ENCODE measurements around the gene FAM20C.
"Not testable (repeated sequence)": the region's sequence is repeated elsewhere in the genome, so short reads cannot be mapped to it uniquely, and the experiment has no call there.

Gene FAM20C

DNA sequence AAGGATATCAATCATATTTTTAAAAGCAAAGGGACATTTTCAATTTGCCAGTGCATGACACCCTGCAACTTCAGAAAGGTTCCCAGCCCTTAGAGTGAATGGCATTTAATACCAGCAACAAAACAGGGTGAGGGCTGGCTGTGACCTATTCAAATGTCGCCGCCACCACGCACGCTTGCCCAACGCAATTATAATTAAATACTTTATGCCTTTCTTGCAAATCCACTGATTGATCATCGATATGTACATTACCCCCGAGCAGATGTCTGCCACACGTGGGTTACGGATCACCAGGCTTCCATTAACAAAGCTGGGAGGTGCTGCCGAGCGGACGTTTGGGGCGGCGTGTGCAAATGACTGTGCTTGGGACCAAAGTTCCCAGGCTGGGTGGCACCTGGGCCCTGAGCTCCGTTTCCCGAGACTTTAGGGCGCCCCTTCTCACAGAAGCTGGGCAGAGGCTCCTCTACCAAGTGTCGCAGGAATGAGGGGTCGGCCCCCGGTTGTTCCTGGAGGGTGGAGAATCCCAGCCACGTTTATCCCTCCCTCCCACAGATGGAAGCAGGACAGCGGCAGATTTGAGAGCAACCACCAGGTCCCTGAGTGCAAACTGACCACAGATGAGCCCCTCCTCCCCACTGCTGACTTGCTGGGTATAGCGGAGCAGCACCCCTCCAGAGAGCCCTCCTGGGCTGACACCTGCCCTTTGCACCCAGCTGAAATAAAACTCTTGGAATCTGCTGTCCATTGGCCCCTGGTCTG, 101.5 kb downstream of the FAM20C start:
- DNase-seq (ENCODE audit: low read depth): no peak

DNA sequence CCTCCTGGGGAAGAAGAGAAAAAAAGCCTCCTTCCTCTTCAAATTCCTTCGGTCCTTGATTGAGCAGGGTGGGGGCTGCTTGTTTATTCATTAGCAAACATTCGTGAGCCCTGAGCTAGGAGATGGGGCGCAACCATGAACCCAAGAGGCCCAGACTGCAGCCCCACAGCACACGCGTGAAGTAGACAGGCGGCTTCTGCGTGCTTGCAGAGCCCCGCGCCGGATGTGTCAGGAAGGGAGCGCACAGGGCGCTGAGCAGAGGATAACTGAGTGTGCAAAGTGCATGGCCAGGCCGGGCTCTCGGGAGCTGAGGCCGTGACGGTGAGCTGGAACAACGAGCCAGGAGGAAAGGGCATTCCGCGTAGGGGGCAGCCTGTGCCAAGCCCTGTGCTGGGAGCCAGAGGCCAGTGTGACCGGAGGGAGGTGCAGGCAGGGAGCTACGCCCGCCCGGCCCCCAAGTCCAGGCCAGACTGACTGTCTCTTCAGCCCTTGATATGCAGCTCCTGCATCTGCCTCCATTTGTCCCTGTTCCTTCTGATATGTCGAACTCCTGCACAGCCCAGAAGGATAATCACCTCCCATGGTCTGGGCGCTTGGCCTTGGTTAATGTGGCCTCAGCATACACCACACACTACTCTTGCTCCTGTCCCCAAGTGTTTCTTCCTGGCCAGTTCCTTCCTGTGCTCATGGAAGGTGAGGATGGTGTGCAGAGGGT, 102.2 kb downstream of the FAM20C start:
- DNase-seq (ENCODE audit: low read depth): no peak

- DNase-seq (ENCODE audit: low read depth): no peak
Observed at GRCh38 chr7:295155-296154, 103.1 kb downstream of the FAM20C start.

- no peak for DNase-seq (ENCODE audit: low read depth)
Observed at GRCh38 chr7:296373-296945, 104.1 kb downstream of the FAM20C start.

DNA sequence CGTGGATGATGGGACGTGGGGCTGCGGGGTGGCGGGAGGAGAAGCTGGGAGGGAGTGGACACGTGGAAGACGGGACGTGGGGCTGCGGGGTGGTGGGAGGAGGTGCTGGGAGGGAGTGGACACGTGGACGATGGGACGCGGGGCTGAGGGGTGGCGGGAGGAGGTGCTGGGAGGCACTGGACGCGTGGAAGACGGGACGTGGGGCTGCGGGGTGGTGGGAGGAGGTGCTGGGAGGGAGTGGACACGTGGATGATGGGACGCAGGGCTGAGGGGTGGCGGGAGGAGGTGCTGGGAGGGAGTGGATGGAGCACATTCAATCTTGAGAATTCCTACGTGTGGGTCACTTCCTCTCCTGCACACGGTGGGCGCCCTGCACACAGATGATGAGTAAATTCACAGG, 104.8 kb downstream of the FAM20C start:
- not testable (repeated sequence) for DNase-seq (ENCODE audit: low read depth)

- no peak for DNase-seq (ENCODE audit: low read depth)
Observed at GRCh38 chr7:297611-298374, 105.4 kb downstream of the FAM20C start.

GRCh38 chr7:298375-298702, 106.0 kb downstream of the FAM20C start:
- no peak for DNase-seq (ENCODE audit: low read depth)

- no peak for DNase-seq (ENCODE audit: low read depth)
Observed at GRCh38 chr7:298743-299142, 106.4 kb downstream of the FAM20C start.

GRCh38 chr7:299169-299568, 106.8 kb downstream of the FAM20C start:
- DNase-seq (ENCODE audit: low read depth): no peak

DNA sequence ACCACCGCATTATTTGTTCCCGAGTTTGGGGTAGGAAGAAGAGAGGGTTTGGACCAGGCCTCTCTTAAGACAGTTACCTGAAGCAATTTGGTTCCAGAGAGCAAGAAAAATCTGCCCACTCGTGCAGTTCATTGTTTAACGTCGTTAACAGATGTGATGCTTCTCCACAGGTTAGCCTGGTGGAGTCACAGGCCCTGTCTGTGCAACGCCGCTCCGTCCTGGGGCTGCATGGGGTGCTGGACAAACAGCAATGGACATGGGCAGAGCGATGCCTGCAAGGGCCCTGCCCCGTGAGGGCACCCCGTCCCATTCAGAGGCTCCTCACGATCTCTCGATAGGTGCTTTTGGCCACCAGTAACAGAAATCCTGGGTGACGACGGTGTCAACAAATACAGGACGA, 107.3 kb downstream of the FAM20C start:
- no peak for DNase-seq (ENCODE audit: low read depth)

DNA sequence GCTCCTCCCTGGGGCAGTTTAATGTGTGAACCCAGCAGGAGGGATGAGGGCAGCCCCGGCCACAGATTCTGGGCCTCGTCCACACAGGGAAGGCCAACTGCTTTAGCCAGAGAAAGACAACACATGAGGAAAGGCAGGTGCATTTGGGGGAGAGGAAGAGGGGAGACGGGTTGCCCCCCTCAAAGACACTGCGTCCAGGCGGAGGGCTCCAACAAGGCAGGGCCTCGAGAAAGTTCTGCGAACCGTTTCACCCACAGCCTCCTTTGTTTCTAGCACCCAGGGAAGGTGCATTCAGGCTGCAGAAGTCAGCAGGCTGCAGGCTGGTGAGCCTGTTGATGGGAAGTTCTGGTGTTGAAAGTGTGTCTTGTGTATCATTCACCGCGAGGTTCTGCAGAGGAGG, 107.7 kb downstream of the FAM20C start:
- DNase-seq (ENCODE audit: low read depth): no peak

DNA sequence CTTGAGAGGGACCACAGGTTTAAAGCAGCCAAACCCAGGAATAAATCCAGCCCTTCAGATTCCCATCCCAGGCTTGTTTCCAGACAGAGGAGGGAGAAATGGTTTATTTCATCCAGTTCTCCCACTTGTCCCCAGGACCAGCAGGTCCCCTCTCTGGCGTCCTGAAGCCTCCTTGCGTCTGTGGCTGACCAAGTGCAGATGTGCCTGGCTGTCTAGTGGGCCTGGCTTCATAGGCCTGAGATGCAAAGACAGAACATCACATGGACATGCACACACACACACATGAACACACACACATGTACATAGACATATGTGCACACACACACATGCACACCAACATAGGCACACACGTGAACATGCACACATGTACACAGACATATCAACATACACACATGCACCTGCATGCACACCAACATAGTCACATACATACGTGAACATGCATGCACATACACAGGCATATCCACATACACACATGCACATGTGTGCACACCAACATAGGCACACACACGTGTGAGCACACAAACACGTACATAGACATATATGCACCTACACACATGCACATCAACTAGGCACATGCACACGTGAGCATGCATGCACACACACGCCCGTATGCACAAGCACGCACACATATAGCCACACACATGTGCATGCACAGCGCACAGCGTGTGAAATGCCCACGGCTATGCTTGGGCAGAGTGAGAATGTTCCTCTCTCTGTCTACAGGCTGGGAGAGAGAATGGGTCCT, 108.3 kb downstream of the FAM20C start:
- DNase-seq (ENCODE audit: low read depth): no peak

DNA sequence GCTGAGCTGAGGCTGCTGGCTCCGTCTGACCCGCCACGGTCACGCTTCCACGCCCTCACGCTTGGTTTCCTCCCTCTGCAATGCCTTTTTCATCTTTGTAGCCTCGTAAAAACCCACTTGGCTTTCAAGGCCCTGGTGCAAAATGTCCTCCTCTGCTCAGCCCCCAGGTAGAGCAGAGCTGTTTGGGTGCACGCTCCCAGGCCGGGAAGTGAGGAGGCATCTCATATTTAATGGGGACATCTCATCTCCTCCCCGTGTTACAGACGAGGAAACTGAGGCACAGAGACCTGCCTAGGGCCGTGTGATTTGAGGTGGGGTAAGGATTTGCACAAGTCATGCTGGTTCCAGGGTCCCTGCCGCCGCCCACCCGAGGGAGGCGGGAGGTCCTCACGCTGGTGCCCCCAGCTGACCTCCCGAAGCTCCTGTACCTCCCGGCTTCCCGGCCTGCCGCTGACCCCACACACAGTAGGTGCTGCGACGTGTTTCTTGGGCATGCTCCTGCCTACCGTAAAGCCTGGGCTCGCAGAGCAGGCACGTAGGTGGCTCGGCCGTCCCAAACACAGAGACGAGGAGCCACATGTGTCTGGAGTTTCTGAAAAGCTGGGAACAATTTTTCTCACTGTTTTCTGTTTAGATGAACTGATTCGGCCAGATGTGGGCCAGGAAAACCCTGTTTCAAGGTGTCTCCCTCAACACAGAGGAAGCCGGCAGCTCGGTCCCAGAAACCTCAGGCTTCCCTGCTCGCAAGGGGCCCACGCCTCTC, 109.1 kb downstream of the FAM20C start:
- DNase-seq (ENCODE audit: low read depth): no peak

DNA sequence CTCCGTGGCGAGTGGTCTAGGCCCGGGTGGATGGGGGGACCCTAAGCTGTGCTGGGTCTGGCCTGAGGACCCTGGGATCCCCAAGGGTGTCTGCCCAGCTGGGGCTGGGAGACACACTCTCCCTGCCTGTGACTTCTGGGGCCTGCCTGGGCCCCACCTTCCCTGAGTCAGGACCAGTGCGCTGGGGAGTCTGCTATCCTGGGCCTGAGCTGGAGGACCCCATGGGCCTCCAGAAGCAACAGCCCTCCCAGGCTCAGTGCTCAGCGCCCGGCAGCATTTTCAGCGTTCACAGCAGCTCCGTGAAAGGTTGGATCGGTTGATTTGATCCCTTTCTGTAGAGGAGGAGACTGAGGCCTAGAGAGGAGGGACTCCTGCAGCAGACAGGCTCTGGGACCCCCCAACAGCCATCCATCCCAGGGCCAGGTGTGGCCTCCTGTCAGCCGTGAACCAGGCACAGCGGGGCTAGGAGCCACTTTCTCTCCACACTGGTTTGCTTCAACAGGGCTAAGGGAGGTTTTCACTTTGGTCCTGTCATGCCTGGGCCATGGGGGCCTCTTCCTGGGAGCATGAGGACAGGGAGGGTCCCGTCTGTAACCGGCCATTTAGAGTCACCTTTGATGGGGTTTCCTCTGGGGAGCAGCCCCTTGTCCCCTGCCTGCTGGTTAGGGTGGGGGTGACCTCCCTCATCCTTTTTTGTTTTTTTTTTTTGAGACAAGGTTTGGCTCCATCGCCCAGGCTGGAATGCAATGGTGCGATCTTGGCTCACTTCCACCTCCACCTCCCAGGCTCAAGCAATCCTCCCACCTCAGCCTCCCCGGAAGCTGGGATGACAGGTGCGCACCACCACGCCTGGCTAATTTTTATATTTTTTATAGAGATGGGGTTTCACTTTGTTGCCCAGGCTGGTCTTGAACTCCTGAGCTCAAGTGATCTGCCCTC, 110.0 kb downstream of the FAM20C start:
- DNase-seq (ENCODE audit: low read depth): no peak

GRCh38 chr7:303425-303824, 111.1 kb downstream of the FAM20C start:
- DNase-seq (ENCODE audit: low read depth): no peak

GRCh38 chr7:303884-304573, 111.7 kb downstream of the FAM20C start:
- no peak for DNase-seq (ENCODE audit: low read depth)

DNA sequence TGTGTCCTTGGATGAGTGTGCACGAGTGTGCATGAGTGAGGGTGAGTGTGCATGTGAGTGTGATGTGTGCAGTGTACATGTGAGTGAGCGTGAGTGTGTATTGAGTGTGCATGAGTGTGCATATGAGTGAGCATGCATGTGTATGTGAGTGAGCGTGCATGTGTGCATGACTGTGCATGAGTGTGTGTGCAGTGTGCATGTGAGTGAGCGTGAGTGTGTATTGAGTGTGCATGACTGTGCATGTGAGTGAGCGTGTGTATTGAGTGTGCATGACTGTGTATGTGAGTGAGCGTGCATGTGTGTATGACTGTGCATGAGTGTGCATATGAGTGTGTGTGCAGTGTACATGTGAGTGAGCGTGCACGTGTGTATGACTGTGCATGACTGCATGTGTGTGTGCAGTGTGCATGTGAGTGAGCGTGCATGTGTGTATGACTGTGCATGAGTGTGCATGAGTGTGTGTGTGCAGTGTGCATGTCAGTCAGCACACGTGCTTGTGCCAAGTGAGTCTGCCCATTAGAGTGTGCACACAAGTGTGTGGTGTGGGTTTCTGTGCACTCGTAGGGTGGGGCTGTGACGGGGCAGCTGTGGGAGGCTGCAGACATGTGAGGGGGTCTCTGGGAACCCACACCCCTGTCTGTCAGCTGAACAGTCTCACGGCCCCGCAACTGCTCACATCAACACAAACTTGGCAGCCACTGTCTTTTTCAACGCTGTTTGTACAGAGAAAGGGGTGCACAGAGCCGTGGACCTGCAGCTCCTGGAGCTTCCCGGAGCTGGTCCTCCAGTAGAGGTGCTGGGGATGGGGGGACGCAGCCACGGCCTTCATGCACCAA, 112.4 kb downstream of the FAM20C start:
- no peak for DNase-seq (ENCODE audit: low read depth)
